Left ventricle myocardium inferior (tissue), 1 donor: Measurements from ENCODE around the gene HDAC8. TPM values are rescaled to one million over a fixed set of nuclear protein-coding genes. Genes with fewer than 3 reads are reported as not detected.
"Not testable (repeated sequence)": the region's sequence is repeated elsewhere in the genome, so short reads cannot be mapped to it uniquely, and the experiment has no call there.

Experiments used
- DNase-seq: peaks from one replicate; pipeline ENCODE4 v3.0.0-alpha.2; 2020
- H3K27ac ChIP-seq: fragments of 200-600 bp; replicated peaks from 2 replicates; pipeline ENCODE4 v1.8.0; 2021
- H3K27me3 ChIP-seq: fragments of 200-600 bp; 2 replicates; pipeline ENCODE4 v1.8.0; 2021; ENCODE audit warnings: low read depth
- H3K36me3 ChIP-seq: fragments of 200-600 bp; 2 replicates; pipeline ENCODE4 v1.8.0; 2021
- H3K4me1 ChIP-seq: fragments of 200-600 bp; 2 replicates; pipeline ENCODE4 v1.8.0; 2021
- H3K4me3 ChIP-seq: fragments of 200-600 bp; 2 replicates; pipeline ENCODE4 v1.8.0; 2021; ENCODE audit warnings: mild to moderate bottlenecking, moderate library complexity
- H3K9me3 ChIP-seq: fragments of 200-600 bp; replicated peaks from 2 replicates; pipeline ENCODE4 v1.8.0; 2021
- intact Hi-C: fragments of 100-400 bp; cut with micrococcal nuclease; formaldehyde crosslinking; loops from one replicate; pipeline ENCODE4 v1.11.0; 2022
- total RNA-seq: library from RNA; stranded (reverse); fragmentation: NEBNext Ultra II Directional; extraction: Animal tissue kit (Norgen Biotek cat#: 25700); gene quantifications from one replicate; pipeline ENCODE4 v1.2.1, GENCODE V29; 2021
- TF ChIP-seq, protein P1 (sequence below): fragments of 200-600 bp; IDR thresholded peaks from 2 replicates; pipeline ENCODE4 v1.8.0; 2021; ENCODE audit warnings: antibody characterized with exemption, mild to moderate bottlenecking, borderline replicate concordance
- donor health status: DM: no; HTN: yes; CAD: no; lungs with severe emphysema.

Gene HDAC8
- total RNA-seq, 1 donor from 2014 or later, result 19.3 TPM

DNA sequence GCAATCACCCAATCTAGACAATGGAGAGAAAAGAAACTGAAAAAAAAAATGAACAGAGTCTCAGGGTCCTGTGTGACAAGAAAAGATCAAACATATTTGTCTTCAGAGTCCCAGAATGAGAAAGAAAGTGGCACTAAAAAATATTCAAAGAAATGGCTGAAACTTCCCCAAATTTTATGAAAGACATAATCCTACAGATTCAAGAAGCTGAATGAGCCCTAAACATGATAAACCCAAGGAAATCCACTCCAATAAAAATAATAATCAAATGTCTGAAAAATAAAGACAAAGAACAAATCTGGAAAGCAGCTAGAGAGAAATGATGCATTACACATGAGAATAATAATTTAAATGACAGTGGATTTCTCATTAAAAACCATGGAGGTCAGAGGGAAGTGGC is 136.6 kb downstream of the HDAC8 start:
- Histone ChIP-seq H3K36me3 (peaks cover 17% of the 10 kb centered on the region), H3K4me3 (no peak overlapping the region), H3K9me3 (peaks cover 17% of the 10 kb centered on the region), H3K4me1 (no peaks in the 10 kb centered on the region), H3K27me3 (no peaks in the 10 kb centered on the region), H3K27ac (no peak overlapping the region)
- no peak for DNase-seq
- intact Hi-C loops, result no loop called here
- TF ChIP-seq, protein P1, sequence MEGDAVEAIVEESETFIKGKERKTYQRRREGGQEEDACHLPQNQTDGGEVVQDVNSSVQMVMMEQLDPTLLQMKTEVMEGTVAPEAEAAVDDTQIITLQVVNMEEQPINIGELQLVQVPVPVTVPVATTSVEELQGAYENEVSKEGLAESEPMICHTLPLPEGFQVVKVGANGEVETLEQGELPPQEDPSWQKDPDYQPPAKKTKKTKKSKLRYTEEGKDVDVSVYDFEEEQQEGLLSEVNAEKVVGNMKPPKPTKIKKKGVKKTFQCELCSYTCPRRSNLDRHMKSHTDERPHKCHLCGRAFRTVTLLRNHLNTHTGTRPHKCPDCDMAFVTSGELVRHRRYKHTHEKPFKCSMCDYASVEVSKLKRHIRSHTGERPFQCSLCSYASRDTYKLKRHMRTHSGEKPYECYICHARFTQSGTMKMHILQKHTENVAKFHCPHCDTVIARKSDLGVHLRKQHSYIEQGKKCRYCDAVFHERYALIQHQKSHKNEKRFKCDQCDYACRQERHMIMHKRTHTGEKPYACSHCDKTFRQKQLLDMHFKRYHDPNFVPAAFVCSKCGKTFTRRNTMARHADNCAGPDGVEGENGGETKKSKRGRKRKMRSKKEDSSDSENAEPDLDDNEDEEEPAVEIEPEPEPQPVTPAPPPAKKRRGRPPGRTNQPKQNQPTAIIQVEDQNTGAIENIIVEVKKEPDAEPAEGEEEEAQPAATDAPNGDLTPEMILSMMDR, result no peak

DNA sequence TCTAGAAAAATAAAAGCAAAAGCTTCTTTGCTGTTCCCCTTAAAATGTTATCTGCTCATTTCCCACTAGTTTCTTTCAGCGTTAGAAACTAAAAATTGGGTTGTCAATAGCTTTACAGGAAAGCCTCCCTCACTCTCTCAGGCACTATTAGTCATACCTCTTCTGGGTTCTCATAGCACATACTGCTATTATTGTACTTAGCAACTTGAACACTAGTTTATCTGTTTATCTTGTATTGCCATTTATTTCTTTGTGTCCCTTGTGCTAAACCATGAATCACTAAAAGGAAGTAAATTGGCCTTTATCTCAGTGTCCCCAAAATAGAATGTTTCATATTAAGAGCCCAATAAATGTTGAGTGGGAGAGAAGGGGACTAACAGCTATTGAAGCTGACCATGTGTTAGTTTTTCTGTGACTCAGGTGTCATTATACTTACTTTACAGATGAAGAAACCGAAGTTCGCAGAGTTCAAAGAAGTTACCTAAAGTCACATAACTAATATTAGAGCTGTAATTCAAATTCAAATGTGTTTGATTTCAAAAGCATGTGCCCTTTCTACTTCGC is 142.2 kb downstream of the HDAC8 start:
- Histone ChIP-seq H3K27ac (no peak overlapping the region), H3K9me3 (peaks cover 2% of the 10 kb centered on the region), H3K36me3 (peaks cover 2% of the 10 kb centered on the region), H3K4me3 (no peak overlapping the region), H3K4me1 (no peaks in the 10 kb centered on the region), H3K27me3 (no peaks in the 10 kb centered on the region)
- intact Hi-C loops, result no loop called here
- no peak for DNase-seq
- TF ChIP-seq, protein P1, result no peak

DNA sequence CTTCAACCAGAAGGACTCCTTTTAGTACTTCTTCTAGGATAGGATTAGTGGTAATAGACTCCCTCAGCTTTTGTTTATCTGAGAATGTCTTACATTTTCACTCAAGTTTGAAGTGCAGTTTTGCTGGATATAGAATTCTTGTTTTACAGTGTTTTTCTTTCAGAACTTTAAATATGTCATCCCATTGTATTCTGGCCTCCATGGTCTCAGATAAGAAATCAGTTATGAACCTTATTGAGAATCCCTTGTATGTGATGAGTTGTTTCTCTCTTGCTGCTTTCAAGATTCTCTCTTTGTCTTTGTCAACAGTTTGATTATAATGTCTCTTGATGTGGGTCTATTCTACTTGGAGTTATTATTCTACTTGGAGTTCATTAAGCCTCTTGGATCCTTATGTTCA is 150.8 kb downstream of the HDAC8 start:
- intact Hi-C loops, result no loop called here
- peaks cover 20% of the 10 kb centered on the region for H3K9me3 ChIP-seq
- H3K4me3 ChIP-seq, result no peak overlapping the region
- TF ChIP-seq, protein P1, result no peak
- no peaks in the 10 kb centered on the region for H3K36me3 ChIP-seq
- H3K27ac ChIP-seq, result no peak overlapping the region
- no peak for DNase-seq
- H3K4me1 ChIP-seq, result no peaks in the 10 kb centered on the region
- H3K27me3 ChIP-seq, result no peaks in the 10 kb centered on the region

DNA sequence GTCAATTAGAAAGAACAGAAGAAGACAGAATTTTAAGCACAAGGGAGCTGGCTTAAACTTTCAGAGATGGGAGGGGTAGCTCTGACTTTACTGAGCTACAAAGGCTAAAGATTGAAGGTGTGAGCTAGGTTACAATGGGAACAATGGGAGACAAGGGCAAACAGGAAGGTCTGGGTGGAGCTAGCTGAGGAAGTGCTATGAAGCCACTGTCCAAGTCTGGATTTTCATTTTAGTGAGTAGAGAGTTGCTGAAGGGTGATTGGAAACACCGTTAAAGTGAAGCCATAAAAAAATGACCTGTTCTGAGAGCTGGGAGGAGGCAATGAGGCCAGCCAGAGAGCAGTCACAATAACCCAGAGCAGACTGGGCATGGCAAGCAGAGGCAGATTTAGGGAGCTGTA is 162.7 kb downstream of the HDAC8 start:
- peak overlapping the region; percentile 27 for H3K27ac ChIP-seq
- TF ChIP-seq, protein P1, result no peak
- intact Hi-C loops, result no loop called here

DNA sequence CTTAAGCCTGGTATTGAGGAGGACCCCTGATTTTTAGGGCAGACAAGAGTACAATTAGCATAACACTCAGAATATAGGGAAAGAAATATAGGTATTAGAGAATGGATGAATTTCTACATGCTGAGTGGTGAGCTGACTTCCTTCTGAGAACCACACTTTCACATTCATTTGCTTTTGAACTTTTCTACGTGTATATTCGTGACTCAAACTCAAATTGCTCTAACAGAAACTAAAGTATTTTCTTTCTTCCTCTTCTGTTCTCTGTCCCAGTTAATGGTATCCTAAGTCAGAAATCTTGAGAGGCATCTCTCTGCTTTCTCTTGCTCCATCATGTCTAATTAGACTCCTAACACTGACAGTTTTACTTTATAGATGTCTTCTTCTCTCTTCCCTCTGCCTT is 163.8 kb downstream of the HDAC8 start:
- intact Hi-C loops, result no loop called here
- TF ChIP-seq, protein P1, result no peak

More for the DNA sequence above, 162.7 kb downstream of the HDAC8 start:
- Histone ChIP-seq H3K4me1 (no peaks in the 10 kb centered on the region), H3K4me3 (no peak overlapping the region), H3K36me3 (no peaks in the 10 kb centered on the region), H3K9me3 (no peaks in the 10 kb centered on the region), H3K27me3 (no peaks in the 10 kb centered on the region)
- no peak for DNase-seq

DNA sequence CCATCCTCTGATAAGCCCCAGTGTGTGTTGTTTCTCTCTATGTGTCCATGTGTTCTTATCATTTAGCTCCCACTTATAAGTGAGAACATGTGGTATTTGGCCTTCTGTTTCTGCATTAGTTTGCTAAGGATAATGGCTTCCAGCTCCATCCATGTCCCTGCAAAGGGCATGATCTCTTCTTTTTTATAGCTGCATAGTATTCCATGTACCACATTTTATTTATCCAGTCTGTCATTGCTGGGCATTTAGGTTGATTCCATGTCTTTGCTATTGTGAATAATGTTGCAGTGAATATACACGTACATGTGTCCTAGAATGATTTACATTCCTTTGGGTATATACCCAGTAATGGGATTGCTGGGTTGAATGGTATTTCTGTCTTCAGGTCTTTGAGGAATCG is 167.5 kb downstream of the HDAC8 start:
- DNase-seq, H3K9me3 ChIP-seq, H3K4me3 ChIP-seq, H3K4me1 ChIP-seq, intact Hi-C loops, H3K27ac ChIP-seq, H3K36me3 ChIP-seq, H3K27me3 ChIP-seq: not testable (repeated sequence)

More for the DNA sequence above, 163.8 kb downstream of the HDAC8 start:
- Histone ChIP-seq H3K4me1 (no peaks in the 10 kb centered on the region), H3K9me3 (no peaks in the 10 kb centered on the region), H3K36me3 (no peaks in the 10 kb centered on the region), H3K4me3 (no peak overlapping the region), H3K27me3 (no peaks in the 10 kb centered on the region), H3K27ac (no peak overlapping the region)
- no peak for DNase-seq
